GM21619 (cell line): ENCODE data around the gene TRIP4.
"Not testable (repeated sequence)": the region's sequence is repeated elsewhere in the genome, so short reads cannot be mapped to it uniquely, and the experiment has no call there.

ENCODE experiments used
- ATAC-seq: cut with Tn5 transposase; IDR thresholded peaks from one replicate; pipeline ENCODE4 v1.9.1; 2021; ENCODE audit not compliant: unreplicated experiment

Gene TRIP4

GRCh38 chr15:64381000-64381751, 6.5 kb upstream of the TRIP4 start, which contains the start of gene PCLAF:
PCLAF (minus strand) TSS chr15:64381441; CDS start chr15:64381371, 70 bp downstream.
- ATAC-seq = peak; percentile 98

GRCh38 chr15:64383760-64384159, 3.9 kb upstream of the TRIP4 start:
- ATAC-seq = no peak

- no peak for ATAC-seq
These were observed 1.3 kb upstream of the TRIP4 start for GRCh38 chr15:64386291-64386690.

- no peak for ATAC-seq
These were observed 1.4 kb downstream of the TRIP4 start for GRCh38 chr15:64389036-64389435.

GRCh38 chr15:64392471-64392870, 4.8 kb downstream of the TRIP4 start:
- not testable (repeated sequence) for ATAC-seq

- no peak for ATAC-seq
These were observed 9.2 kb downstream of the TRIP4 start for GRCh38 chr15:64396789-64397188.

- ATAC-seq = no peak
These were observed 10.9 kb downstream of the TRIP4 start for GRCh38 chr15:64398575-64398974.

GRCh38 chr15:64400583-64400982, 12.9 kb downstream of the TRIP4 start:
- ATAC-seq = no peak

- ATAC-seq = no peak
These were observed 24.6 kb downstream of the TRIP4 start for GRCh38 chr15:64412216-64412615.

- ATAC-seq = no peak
These were observed 35.1 kb downstream of the TRIP4 start for GRCh38 chr15:64422697-64423096.

GRCh38 chr15:64423970-64424369, 36.3 kb downstream of the TRIP4 start:
- peak; percentile 44 for ATAC-seq

GRCh38 chr15:64425221-64425620, 37.6 kb downstream of the TRIP4 start:
- no peak for ATAC-seq

GRCh38 chr15:64426845-64427465, 39.3 kb downstream of the TRIP4 start:
- no peak for ATAC-seq

GRCh38 chr15:64429448-64429847, 41.8 kb downstream of the TRIP4 start:
- no peak for ATAC-seq

- ATAC-seq = no peak
These were observed 42.5 kb downstream of the TRIP4 start for GRCh38 chr15:64430000-64430735.

- no peak for ATAC-seq
These were observed 50.3 kb downstream of the TRIP4 start for GRCh38 chr15:64437982-64438381.

GRCh38 chr15:64438653-64439447, 51.2 kb downstream of the TRIP4 start:
- no peak for ATAC-seq

- ATAC-seq = no peak
These were observed 54.2 kb downstream of the TRIP4 start for GRCh38 chr15:64441852-64442251.

GRCh38 chr15:64443016-64443415, 55.4 kb downstream of the TRIP4 start:
- ATAC-seq = no peak

- peak; percentile 56 for ATAC-seq
These were observed 56.3 kb downstream of the TRIP4 start for GRCh38 chr15:64443747-64444621.
